Fibroblast of skin of scalp (primary cell): ENCODE measurements around the gene PODN.
A peak's percentile ranks its signal among the peaks of the same experiment; 100 is the strongest.

Experiments
- DNase-seq: peaks from one replicate; pipeline ENCODE4 v3.0.0-alpha.2; 2013

Gene PODN

DNA sequence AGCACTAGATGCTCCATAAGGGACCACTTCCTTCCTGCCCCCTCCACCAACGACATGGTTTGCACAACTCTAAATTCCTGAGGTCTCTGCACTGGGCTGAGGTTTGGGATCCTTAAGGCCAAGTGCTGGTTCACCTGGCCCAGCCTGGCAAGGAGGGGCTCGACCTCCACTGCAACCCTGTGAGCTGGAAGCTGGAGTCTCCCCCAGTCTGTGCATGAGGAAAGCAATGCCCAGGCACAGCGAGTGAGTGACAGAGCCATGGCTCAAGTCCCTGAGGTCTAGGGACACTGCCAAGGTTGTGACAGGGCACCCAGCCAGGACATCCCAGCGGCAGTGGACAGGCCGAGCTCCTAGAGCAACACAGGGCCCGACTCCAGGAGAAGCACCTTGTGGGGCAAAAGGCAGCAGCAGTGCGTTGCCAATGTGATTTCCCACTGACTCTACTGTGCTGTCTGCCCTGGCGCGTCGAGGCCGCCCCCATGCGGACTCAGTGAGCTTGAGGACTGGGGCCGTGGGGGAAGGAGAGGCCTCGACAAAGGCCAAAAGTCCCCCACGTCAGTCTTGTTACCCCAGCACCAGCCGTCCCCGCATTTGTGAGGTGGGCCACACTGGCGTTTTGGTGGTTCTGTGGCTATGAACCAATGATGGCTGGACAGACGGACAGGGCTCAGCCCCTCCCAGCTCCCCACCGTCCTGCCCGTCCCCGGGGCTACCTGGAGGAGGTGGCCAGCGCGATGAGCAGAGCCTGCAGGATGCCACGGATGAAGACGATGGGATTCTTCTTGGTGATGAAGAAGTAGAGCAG is 30.0 kb downstream of the PODN start:
- DNase-seq, result peak; percentile 22

DNA sequence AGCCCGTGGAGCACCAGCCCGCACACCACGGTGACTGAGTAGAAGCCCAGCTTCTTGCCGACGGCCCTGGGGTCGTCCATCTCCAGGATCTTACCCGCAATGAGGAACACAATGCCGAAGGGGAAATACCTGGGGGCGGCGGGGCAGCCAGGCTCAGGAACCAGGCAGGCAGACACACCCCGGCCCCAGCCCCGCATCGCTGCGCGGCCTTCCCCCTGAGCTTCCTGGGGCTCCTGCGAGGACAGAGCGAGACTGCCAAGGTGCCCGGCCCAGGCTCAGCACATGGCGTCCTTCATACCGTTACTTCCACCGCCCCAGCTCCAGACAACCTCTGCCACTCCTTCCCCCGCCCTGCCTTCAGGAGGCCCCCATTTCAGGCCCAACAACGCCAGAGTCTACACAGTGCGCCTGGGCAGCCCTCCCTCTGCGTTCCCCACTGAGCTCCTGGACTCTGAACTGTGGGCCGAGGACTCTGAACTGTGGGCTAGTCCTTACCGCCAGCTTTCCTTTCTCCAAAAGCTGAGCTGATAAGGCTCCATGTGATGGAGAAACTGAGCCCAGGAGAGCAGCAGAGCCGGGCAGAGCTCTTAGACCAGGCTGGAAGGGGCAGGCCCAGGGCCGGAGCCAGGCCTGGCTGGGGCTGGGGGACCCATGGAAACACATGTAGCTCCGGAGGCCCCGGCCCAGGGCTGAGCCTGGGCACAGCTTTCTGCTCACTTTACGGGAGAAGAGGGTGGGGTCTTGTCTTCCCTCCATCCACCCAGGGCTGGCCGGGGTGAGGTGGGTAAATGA is 30.8 kb downstream of the PODN start:
- no peak for DNase-seq

- DNase-seq, result no peak
These were observed 31.4 kb downstream of the PODN start for GRCh38 chr1:53093451-53093754.

GRCh38 chr1:53093778-53094532 is 31.9 kb downstream of the PODN start:
- DNase-seq, result no peak

DNA sequence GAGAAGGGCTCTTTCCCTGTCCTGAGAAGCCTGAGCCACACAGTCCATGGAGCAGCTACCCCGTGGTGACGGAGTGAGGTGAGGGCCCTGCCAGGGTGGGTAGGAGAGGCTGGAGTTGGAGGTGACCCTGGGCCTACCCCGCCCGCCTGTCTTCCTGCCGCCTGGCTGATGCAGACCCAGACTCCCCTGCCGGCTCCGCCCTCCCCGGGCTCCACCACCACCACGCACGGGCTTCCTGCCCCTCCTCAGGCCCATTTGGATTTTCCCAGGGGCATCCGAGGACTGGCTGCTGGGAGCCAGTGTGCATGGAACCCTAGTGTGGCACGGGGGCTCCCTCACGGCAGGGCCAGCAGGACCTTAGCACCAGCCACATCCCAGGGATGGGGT is 32.5 kb downstream of the PODN start:
- no peak for DNase-seq

- DNase-seq, result no peak
These were observed 42.4 kb downstream of the PODN start for GRCh38 chr1:53104289-53104913.

GRCh38 chr1:53107090-53107489 is 45.1 kb downstream of the PODN start:
- no peak for DNase-seq

- peak; percentile 92 for DNase-seq
These were observed 45.7 kb downstream of the PODN start for GRCh38 chr1:53107570-53108322.

DNA sequence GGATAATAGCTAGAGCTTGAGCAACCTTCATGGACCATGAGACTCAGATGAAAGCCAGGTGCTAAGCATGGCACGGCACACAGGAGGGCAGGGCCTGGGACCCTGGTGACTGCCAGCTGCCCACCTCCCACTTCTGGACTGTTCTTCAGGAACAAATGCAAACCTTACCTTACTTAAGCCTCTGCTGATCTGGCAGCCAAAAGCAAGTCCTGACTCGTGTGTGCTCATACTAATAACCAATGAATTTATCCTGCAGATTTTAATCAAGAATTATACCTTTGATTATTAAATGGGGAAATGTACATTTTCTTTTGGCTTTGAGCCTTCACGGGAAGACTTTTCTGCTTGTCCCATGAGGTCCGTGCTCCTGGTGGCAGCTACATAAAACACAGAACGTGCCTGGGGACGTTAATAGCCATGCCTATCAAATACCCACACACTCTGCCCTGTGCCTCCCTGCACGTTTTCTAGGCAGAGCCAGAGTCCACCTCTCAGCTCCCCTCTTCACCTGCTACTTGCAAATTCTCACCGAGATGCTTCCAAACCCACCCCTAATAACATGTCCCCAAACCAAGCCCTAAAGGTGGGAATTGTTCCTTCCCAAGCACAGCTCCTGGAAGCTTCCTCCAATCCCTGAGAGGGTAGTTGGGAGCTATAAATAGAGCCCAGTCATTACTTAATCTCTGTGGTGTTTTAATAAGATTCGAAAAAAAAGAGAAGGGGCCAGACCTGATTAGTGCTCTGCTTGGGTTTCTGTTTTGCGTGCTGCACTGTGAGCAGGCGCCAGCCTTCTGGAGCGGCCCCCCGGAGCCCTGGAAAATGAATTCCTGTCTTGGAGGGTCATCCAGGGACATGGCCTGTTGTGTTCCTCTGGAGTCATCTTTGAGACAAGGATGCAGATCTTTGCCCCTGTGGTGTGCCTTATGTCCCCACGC is 46.9 kb downstream of the PODN start:
- peak; percentile 82 for DNase-seq

GRCh38 chr1:53110370-53111072 is 48.5 kb downstream of the PODN start:
- DNase-seq, result peak; percentile 75

- DNase-seq, result peak; percentile 66
These were observed 49.1 kb downstream of the PODN start for GRCh38 chr1:53111073-53111556.

GRCh38 chr1:53111693-53112092 is 49.7 kb downstream of the PODN start:
- no peak for DNase-seq

DNA sequence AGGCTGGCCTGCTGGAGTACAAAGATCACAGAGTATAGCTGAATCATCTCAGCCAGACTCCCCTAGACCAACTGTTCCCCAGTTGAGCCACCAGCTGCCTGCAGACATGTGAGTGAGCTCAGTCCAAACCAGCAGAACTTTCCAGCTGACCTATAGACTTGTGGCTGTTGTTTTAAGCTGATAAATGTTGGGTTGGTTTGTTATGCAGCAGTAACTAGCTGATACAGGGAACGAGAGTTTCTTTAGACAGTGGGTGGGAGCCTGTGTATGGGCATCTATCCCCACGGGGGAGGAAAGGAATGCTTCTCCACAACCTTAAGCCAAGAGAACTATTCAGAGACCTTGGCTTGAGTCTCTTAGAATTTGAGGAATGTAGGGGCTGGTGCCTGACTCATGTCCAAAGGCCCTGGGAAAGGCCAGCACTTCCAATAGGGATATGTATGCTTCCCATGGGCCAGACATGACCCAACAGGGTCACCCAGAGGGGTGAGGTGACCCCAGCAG is 50.3 kb downstream of the PODN start:
- DNase-seq, result peak; percentile 96

GRCh38 chr1:53112861-53113260 is 50.8 kb downstream of the PODN start:
- DNase-seq, result peak; percentile 37

GRCh38 chr1:53114090-53114489 is 52.1 kb downstream of the PODN start:
- no peak for DNase-seq

GRCh38 chr1:53114581-53115400 is 52.8 kb downstream of the PODN start:
- DNase-seq, result no peak

- peak; percentile 62 for DNase-seq
These were observed 53.6 kb downstream of the PODN start for GRCh38 chr1:53115403-53116306.

GRCh38 chr1:53116307-53116810 is 54.3 kb downstream of the PODN start:
- no peak for DNase-seq
